Measurements from ENCODE around the gene ZNF335.
"Not testable (repeated sequence)": the region's sequence is repeated elsewhere in the genome, so short reads cannot be mapped to it uniquely, and the experiment has no call there.

Gene ZNF335

DNA sequence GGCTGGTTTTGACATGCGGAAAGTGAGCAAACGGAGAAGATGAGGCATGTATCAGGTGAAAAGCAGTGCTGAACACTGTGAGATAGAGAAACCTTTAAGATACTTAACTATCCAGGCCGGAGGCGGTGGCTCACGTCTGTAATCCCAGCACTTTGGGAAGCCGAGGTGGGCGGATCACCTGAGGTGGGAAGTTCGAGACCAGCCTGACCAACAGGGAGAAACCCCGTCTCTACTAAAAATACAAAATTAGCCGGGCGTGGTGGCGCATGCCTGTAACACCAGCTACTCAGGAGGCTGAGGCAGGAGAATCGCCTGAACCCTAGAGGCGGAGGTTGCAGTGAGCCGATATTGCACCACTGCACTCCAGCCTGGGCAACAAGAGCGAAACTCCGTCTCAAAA lies 40.3 kb downstream of the ZNF335 start:
- DNase-seq: not testable (repeated sequence)

DNA sequence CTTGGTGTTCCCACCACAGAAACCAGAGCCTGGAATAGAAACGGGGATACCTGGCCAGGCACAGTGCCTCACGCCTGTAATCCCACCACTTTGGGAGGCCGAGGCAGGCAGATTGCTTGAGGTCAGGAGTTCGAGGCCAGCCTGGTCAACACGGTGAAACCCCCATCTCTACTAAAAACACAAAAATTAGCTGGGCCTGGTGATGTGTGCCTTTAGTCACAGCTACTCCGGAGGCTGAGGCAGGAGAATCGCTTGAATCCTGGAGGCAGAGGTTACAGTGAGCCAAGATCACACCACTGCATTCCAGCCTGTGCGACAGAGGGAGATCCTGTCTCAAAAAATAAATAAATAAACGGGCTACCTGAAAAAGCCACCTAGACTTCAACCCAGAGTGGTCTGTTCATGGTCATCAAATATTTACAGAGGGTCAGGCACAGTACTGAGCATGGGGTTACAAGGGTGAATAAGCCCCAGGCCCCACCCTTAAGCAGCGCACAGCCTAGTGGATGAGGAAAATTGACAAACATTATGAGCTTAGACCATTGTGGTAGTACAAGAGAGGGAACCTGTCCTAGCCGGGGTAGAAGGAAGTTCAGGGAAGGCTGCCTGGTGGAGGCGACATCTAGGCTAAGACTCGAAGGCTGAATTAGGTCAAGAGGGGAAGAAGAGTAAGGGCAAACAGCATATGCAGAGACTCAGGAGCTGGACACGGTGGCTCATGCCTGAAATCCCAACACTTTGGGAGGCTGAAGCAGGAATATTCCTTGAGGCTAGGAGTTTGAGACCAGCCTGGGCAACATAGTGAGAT lies 44.7 kb downstream of the ZNF335 start:
- no peak for DNase-seq

DNA sequence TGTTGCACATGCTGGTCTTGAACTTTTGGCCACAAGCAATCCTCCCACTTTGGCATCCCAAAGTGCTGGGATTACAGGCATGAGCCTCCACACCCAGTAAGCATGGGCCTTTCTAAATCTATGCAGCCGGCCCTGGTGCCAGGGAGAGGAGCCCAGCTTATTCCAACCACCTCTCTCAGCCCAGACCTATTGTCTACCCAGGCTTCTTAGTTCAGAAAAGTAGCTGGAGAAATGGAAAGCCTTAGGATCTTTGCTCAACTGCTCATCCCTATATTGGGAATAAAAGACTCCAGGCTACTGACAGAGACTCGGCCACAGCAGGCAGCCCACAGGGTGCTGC lies 45.3 kb downstream of the ZNF335 start:
- DNase-seq: no peak

DNA sequence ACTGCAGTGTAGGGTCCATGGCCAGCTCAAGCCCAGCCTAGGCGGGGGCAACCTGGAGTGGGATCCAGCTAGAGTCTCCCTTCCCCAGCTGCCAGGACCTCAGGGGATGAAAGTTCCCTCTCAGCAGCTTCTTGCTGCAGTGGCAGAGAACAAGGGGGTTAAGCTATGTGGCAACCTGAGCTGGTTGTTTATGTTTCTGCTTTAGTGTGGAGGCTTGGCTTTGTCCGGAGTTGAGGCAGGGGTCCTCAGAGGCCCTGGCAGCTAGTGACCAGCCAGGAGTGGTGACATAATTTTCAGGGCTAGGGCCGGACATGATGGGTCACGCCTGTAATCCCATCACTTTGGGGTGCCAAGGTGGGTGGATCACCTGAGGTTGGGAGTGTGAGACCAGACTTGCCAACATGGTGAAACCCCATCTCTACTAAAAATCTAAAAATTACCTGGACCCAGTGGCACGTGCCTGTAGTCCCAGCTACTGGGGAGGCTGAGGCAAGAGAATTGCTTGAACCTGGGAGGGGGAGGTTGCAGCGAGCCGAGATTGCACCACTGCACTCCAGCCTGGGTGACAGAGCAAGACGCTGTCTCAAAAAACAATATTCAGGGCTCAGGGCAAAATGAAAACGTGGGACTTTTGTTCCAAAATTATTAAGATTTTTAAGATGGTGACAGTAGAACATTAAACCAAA lies 46.0 kb downstream of the ZNF335 start:
- no peak for DNase-seq

DNA sequence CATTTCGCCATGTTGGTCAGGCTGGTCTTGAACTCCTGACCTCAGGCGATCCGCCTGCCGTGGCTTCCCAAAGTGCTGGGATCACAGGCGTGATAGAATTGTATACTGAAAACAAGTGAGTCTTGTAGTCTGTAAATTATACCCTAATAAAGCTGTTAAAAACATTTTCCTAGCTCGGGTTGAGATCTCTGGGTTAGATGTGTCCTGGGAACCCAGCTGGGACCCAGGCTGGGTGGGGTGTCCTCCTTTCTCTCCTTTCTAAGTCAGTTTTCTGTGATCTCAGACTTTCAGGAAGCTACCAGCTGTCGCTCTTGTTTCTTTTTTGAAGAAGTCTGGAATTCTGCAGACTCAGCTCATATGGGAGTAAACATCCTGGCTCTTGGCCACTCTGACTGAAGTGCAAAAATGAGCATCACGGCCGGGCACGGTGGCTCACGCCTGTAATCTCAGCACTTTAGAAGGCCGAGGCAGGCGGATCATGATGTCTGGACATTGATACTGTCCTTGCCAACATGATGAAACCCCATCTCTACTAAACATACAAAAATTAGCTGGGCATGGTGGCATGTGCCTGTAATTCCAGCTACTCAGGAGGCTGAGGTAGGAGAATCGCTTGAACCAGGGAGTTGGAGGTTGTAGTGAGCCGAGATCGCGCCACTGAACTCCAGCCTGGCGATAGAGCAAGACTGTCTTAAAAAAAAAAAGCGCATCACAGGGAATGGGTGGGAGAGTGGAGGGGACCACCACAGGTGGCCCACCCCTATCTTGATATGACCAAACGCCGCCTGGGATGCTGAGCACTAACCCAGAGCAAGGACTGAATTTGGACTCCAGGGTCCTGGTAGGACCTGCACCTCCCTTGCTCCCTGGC lies 47.4 kb downstream of the ZNF335 start:
- no peak for DNase-seq

DNA sequence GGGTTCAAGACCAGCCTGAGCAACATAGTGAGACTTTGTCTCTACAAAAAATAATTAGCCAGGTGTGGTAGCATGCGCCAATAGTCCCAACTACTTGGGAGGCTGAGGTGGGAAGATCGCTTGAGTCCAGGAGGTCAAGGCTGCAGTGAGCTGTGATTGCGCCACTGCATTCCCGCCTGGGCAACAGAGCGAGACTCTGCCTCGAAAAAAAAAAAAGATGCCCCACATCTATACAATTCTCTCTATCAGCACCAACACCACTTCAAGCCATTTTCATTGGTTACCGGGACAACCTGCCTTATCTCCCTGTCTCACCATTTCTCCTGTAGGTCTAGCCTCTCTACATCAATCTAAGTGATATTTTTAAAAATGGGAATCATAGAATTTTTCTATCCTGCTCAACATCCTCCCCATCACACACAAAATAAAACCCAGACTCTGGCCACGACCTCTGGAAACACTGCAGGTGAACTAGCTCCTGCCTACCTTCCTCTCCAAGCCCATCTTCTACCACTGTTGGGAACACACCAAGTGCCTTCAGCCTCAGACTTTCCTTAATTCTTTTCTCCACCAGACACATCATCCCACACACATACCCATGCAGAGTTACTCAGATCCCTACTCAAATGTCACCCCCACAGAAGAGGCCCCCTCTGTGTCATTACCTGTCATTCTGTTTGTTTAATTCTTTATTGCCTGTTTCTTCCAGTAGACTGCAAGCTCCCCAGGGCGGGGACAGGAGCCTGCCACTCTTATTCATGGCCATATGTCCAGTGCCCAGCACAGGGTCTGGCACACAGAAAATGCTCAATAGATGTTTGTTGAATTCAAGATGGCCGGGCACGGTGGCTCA lies 50.4 kb downstream of the ZNF335 start:
- no peak for DNase-seq

DNA sequence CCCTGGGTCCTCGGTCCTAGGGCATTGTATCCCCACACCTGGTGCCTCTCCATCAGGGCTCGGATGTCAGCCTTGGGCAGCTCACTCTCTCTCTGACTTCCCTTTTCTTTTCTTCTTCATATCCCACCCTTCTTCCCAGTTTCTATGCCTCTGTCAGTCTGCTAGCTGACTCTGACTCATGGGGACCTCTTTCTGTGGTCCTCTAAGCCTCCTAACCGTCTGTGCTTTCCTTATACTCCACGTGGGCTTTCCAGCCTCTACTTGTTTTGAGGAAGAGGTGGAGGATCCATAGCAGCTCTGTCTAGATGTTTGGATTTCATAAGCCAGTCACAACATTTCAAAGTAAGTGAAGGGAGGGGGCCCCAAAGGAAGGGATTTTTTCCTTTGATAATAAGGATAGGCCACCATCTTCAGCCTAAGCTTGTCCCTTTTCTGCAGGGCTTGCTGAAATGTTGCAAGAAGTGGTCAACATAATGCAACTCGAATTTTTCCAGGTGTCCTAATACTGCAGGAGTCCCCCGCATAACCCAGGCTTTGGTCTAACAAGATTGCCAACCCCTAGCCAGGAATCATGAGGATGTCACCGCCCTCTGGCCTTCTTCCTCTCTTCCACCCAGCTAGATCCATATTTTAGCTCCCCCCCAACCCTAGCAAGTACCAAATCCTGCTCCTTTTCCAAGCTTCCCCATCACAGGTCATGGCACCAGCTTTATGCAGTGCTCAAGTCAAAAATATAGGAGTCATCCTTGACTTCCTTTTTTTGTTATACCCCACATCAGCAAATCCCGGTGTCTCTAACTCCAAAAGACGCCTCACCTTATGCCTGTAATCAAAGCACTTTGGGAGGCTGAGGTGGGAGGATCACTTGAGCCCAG lies 51.3 kb downstream of the ZNF335 start:
- peak in 1 of 2 experiments; percentile 10 for DNase-seq

DNA sequence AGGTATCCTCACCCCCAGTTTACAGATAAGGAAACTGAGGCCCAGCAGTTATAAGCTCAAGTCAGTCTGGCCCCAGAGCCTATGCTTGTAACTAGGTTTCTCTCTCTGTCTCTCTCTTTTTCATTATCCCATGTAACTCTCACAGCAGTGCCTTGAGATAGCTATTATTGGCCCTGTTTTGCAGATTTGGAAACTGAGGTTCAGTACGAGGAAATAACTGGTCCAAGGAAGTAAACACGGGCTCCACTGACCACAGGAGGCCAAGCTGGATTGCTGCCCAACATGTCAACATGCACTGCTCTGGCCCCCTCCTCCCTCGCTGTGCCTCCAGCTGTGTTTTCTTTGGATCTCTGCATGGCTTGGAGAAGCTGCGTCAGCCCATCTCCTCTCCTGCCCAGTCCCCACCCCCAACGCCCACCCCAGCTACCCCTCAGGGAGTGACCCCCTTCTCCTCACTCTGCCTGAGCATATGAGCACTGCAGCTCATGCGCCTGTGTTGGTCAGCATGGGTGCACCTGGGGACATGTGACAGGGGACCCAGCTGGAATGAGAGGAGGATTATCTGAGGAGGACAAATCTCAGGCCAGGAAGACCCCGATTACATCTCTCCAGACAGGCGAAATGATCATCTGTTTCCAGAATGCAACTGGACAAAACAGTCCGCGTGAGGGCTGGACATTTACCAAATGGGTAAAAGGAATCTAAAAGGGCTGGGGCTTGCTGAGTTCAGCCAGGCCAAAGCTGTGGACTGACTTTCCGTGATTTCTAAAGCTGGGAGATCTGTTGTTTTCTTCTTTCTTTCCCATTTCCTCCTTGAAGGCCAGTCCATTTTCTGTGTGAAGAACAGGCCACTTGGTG lies 52.2 kb downstream of the ZNF335 start:
- no peak for DNase-seq

DNA sequence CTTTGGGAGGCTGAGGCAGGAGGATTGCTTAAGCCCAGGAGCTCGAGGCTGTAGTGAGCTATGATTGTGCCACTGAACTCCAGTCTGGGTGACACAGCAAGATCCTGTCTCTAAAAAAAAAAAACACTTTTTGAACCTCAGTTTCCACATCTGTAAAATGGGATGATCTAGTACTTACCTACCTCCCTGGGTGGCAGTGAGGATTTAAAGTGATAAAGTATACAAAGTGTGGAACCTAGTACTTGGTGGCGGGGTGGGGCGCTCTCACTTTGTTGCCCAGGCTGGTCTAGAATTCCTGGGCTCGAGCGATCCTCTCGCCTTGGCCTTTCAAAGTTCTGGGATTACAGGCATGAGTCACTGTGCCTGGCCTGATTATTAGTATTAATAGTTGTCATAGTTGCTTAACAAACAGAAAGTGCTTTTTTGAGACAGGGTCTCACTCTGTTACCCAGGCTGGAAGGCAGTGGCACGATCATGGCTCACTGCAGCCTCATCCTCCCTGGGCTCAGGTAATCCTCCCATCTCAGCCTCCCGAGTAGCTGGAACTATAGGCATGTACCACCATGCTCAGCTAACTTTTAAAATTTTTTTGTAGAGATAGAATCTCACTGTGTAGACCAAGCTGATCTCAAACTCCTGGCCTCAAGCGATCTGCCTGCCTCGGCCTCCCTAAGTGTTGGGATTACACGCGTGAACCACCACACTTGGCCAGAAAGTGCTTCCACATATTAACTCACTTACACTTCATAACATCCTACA lies 53.0 kb downstream of the ZNF335 start:
- DNase-seq: no peak

DNA sequence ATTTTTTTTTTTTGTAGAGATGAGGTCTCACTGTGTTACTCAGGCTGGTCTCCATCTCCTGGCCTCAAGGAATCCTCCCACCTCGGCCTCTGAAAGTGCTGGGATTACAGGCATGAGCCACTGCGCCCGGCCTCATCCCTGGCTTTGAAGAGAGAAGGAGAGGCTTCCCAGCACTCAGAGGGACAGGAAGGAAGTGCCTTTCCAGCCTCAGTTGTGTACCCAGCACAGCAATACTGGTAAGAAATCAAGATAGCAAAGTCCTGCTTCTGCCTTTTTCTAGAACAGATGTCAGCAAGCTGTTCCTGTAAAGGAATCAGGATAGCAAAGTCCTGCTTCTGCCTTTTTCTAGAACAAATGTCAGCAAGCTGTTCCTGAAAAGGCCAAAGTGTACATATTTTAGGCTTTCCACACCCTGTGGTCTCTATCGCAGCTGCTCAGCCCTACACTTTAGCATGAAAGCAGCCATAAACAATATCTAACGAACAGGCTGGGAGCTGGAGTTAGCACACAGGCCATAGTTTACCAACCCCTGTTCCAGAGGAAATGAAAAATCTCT lies 53.7 kb downstream of the ZNF335 start:
- no peak for DNase-seq

DNA sequence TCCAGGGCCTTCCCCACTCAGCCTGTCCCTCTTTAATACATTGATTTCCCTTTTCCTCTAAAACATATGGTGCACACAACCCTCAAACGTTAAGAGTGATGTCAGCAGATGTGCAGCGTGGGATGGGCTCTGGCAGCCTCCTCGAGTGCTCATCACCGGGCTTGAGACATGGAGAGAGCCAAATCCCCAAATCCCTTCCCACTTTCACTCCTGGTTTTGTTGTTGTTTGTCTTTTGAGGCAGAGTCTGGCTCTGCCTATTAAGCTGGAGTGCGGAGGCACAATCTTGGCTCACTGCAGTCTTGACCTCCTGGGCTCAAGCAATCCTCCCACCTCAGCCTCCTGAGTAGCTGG lies 54.2 kb downstream of the ZNF335 start:
- no peak for DNase-seq

DNA sequence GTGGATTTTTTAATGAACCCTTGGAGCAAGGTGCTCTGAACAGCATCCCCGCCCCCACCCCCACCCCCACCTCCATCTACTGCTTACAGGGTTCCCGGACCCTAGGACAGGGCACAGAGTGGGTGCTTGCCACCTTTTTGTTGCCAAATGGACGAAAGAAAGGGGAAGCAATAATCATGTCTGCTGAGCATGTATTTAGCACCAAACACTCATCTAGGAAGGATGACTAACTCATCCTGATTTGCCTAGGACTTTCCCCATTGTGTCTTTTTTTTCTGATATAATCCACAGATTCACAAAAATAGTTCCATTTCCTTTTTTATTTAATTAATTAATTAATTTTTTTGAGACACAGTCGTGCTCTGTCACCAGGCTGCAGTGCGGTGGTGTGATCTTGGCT lies 58.9 kb downstream of the ZNF335 start:
- no peak for DNase-seq

DNA sequence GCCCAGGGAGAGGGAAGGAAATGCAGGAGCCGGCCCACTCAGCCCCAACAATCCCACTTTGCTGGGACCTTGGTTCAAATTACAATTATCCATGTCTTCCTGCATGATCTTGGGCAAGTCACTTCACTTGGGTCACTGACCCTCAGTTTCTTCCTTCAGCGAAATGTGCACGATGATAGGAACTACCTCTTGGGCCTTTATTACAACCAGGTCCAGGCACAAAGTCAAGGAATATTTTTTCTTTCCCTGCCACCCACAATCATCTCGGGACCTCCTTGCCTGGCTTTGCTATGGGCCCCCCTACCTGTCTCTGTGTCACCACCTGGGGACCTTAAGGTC lies 59.7 kb downstream of the ZNF335 start:
- no peak for DNase-seq

DNA sequence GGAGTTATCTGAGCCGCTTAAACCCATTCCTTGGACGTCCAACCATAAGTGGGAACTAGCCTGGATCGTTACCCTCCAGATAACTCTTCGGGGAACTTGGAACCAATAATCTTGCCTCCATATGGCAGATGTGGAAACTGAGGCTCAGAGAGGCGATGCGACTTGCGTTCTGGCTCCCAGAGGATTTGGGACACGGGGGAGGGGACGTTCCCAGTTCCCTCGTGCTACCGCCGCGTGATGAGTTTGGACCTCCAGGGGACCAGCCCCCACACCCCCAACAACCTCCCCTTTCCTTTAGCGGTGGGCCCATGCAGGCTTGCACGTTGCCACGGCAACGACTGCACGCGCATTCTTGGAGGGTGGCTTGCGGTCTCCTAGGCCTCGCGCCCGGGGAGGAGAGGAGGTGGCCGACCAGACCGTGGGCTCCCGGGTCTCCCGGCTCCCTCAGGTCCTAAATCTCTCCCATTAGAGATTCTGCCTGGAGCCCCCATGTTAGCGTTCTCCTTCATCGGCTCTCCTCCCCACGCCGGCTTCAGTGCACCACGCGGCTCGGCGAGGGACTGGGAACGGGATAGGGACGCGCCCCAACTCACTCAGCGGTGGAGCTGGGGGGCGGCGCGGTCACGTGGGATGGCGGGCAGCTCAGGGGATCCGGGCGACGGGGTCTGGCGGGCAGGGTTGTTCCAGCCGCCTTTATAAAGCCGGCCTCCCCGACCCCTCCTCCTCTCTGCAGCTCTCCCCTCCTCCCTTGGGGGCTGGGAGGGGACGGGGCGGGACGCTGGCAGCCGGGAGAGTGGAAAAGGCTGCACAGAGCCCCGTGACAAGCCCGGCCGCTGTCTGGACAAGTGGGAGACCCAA lies 60.3 kb downstream of the ZNF335 start, which contains the start of gene PLTP:
TSS of gene PLTP (minus strand) at position 670 of the 858 bp plus-strand sequence. CDS start 703 bp downstream, outside the sequence.
- peak; percentile 28 to 42 for DNase-seq

DNA sequence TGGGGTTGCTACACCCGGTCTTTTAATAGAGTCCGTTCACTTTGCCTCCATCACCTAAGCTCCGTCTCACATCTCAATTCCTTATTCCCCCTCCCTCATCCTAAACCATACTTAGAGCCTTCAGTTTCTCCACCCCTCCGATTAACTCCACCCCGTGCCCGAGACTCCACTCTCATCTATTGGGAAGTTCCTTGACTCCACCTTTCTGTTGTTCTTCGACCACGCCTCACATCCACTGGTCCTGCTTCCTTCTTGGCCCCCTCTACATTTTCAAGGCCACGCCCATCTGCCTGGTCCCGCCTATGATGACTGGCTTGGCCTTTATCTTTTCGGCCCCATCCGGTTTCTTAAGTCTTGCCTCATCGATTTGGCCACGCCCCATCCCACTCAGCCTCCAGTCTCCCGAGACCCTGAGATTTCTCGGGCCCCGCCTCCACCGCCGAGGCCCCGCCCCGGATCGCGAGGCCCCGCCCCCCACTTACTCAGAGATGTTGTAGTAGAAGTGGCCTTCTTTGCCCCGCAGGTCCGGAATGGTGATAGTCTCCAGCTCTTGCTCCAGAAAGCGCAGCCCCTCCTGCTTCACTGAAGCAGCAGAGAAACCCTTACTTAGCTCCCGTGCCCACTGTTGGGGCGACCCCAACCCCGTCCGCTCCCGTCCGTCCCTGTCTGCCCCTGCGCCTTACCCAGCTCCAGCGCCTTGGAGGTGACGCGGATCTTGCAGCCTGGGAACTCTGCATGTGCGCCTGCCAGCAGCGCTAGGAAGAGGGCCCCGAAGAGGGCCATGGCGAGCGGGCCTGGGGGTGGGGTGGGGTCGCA lies 61.1 kb downstream of the ZNF335 start:
- peak; percentile 98 to 99 for DNase-seq

DNA sequence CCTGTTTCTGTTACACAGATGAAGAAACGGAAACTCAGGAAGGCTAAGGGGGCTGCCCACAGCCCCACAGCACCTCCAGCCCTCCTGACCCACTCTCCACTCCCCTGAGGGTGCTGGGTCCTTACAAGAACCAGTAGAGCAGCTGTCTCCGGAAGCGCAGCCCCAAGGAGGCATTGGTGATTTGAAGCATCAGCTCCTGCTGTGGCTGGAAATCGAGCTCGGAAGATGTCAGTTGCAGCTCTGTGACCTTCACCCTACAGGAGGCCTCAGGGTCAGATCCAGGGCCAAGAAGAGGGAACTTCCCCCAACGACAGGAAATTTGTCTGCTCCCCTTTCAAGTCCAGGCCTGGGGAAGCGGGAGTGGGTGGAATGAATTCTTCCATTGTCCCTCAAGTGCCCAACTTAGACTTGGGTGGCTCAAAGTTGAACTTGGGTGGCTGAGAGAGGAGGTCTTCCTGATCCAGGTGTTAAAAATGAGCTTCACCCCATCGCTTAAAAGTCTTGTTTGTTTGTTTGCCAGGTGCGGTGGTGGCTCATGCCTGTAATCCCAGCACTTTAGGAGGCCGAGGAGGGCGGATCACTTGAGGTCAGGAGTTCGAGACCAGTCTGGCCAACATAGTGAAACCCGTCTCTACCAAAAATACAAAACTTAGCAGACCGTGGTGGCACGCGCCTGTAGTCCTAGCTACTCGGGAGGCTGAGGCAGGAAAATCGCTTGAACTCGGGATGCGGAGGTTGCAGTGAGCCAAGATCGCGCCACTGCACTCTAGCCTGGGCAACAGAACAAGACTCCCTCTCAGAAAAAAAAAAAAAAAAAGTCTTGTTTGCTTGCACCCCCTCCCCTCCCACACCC lies 62.0 kb downstream of the ZNF335 start:
- DNase-seq: no peak

DNA sequence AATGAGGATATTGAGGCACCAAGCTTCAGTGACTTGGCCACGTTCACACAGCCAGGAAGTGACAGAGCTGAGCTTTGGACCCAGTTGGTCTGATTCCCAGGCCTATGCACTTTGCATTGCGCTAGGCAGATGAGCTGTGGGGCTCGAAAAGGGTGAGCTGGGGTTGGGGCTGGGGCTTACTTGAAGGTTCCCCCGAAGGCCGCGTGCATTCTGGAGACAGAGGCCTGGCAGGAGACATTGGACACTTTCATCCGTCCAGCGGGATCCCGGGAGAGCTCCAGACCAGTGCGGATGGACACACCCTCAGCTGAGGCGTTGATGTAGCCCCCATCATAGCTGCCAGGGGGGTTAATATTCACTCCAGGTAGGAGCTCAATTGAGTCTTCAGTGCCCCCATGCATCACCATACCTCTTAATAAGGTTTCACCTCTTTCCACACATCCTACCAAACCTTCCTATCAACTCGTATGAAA lies 62.6 kb downstream of the ZNF335 start:
- no peak for DNase-seq

Data from Kasumi-1 (cell line).